ENCODE measurements around the gene C2orf49. TPM values are rescaled to one million over a fixed set of nuclear protein-coding genes. Genes with fewer than 3 reads are reported as not detected.

The C2orf49 gene
- total RNA-seq, 1 donor from 2014 or later = 21.2 TPM

DNA sequence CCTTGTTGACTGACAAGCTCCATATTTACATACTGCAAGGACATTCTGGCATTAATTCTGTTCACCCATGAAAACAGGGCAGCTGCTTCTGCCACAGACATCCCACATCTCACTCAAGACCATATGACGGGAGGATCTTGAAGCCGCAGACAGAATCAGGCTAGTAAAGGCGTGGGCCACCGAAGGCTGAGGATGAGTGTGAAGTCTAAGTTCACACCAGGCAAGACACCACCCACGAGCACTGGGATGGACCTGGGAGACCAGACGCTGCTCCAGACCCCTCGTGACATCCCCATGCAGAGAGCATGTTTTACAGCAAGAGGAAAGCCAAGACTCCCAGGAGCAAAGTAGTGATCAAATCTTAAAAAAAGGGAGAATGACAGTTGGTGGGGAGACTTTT is 58.4 kb downstream of the C2orf49 start:
- H3K4me3 ChIP-seq (ENCODE audit: low read depth, low read length) = peak overlapping the region; percentile 98
- no peak for DNase-seq (ENCODE audit: low read depth)
- no peak for TF ChIP-seq CTCF (conservative IDR thresholded peaks at IDR 0.05; ENCODE audit: low read depth, low read length)

- peak; percentile 73 for DNase-seq (ENCODE audit: low read depth)
- no peak for TF ChIP-seq CTCF (conservative IDR thresholded peaks at IDR 0.05; ENCODE audit: low read depth, low read length)
- peak overlapping the region; percentile 98 for H3K4me3 ChIP-seq (ENCODE audit: low read depth, low read length)
These were observed 59.1 kb downstream of the C2orf49 start for GRCh38 chr2:105396254-105397024.

DNA sequence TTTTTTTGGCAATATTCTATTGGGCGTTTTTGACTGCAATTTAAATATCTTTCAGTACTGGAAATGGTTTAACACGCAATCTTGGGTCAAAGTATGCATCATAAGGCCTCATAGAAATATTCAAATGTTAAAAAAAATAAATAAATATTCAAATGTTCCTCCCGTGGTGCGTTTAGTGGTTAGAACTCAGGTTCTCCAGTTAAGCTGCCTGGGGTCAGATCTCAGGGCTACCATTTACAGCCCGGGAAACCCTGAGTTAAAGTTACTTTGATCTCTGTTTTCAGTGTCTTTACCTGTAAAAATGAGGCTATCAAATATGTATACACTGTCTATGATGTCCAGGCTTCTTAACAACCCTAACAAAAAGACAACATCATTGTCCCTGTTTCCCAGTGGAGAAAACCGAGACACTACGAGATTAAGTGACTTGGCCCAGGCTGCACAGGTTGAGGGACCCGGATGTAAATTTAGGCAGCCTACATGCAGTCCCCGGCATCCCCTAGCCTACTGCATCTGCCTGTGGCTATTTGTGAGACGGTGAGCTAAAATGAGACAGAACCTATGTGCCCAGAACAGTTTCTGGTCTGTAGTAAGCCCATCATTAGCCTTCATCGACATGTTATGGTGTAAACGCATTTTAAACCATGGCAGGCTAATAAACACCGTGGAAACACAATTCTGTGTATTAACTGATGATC is 59.8 kb downstream of the C2orf49 start:
- no peak for DNase-seq (ENCODE audit: low read depth)
- H3K4me3 ChIP-seq (ENCODE audit: low read depth, low read length) = peak overlapping the region; percentile 98
- TF ChIP-seq CTCF (conservative IDR thresholded peaks at IDR 0.05; ENCODE audit: low read depth, low read length) = no peak

DNA sequence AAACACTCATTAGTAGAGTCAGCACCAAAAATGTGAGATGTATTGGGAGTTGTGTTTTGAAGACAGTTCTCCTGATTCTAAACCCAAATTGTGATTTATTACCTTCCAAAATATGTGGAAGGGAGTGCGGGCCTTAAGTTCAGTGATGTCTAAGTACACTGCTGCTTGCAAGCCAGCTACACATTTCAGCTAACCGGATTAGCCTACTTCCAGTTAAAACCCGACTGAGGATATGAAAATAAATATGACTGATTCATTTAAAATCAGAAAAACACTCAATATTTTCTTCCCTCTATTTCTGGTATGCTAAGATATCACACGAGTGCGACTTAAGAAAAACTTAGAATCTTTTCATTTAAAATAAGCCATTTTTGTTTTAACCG is 60.6 kb downstream of the C2orf49 start:
- peak overlapping the region; percentile 98 for H3K4me3 ChIP-seq (ENCODE audit: low read depth, low read length)
- DNase-seq (ENCODE audit: low read depth) = no peak
- TF ChIP-seq CTCF (conservative IDR thresholded peaks at IDR 0.05; ENCODE audit: low read depth, low read length) = no peak

GRCh38 chr2:105398336-105399206 is 61.2 kb downstream of the C2orf49 start, which contains the start of gene FHL2:
Gene FHL2 (minus strand): TSS chr2:105399051. CDS start chr2:105386516, 12,535 bp downstream.
- DNase-seq (ENCODE audit: low read depth) = no peak
- peak; percentile 41 for TF ChIP-seq CTCF (conservative IDR thresholded peaks at IDR 0.05; ENCODE audit: low read depth, low read length)
- H3K4me3 ChIP-seq (ENCODE audit: low read depth, low read length) = peak within 1 kb of the TSS; percentile 98

Other genes starting within 250 kb of the C2orf49 start
- gene GPR45, start 95.8 kb upstream of the C2orf49 start, total RNA-seq = 0.22 TPM in 1 of 2 replicates, not detected in the other
- gene TGFBRAP1, start 7.8 kb upstream of the C2orf49 start, total RNA-seq = 11.3 and 22.9 TPM in 2 replicates
- 237 and 326 TPM in 2 replicates for gene FHL2, start 61.5 kb downstream of the C2orf49 start, total RNA-seq